Esophagus muscularis mucosa (tissue), 4 donors: ENCODE data around the gene GNAT3. TPM values are rescaled to one million over a fixed set of nuclear protein-coding genes. Genes with fewer than 3 reads are reported as not detected.

ENCODE experiments used
- DNase-seq: peaks from one replicate; pipeline ENCODE4 v3.0.0-alpha.2; 2017; ENCODE audit errors: extremely low spot score
- H3K27ac ChIP-seq, 4 donors: fragments of 200-600 bp; sonication (generic); replicated peaks in 1 of 4; 1 replicate in 3 of 4; 2 replicates in 1 of 4; pipeline ENCODE4 v1.5.1; 2016 to 2019; ENCODE audit warnings: mild to moderate bottlenecking in 1 of 4
- H3K27me3 ChIP-seq, 4 donors: fragments of 200-600 bp; sonication (generic); one replicate each; pipeline versions ENCODE4 v1.5.1 to v1.6.0; 2016 to 2019
- H3K36me3 ChIP-seq, 4 donors: fragments of 200-600 bp; sonication (generic); one replicate each; pipeline ENCODE4 v1.5.1; 2016 to 2019
- H3K4me1 ChIP-seq, 4 donors: fragments of 200-600 bp; sonication (generic); one replicate each; pipeline ENCODE4 v1.5.1; 2016 to 2019
- H3K4me3 ChIP-seq, 4 donors: fragments of 200-600 bp; sonication (generic); 1 replicate in 2 of 4; 2 replicates in 2 of 4; pipeline ENCODE4 v1.5.1; 2016 to 2019; ENCODE audit warnings: mild to moderate bottlenecking in 4 of 4, moderate library complexity in 1 of 4
- H3K9me3 ChIP-seq, 4 donors: fragments of 200-600 bp; sonication (generic); 1 replicate in 3 of 4; 2 replicates in 1 of 4; pipeline ENCODE4 v1.5.1; 2016 to 2019
- CTCF ChIP-seq, 3 experiments: fragments of 200-600 bp in 2 of 3; fragments of 450-650 bp in 1 of 3; sonication (generic) in 2 of 3; IDR thresholded peaks; one replicate each; pipeline ENCODE4 v1.5.1; 2017 to 2019; ENCODE audit warnings: antibody characterized with exemption in 3 of 3, mild to moderate bottlenecking in 2 of 3, moderate library complexity in 1 of 3
- EP300 ChIP-seq: sonication (generic); formaldehyde crosslinking; IDR thresholded peaks from one replicate; pipeline ENCODE4 v1.6.1; 2017; ENCODE audit warnings: antibody characterized with exemption
- POLR2A ChIP-seq: fragments of 450-650 bp; IDR thresholded peaks from one replicate; pipeline ENCODE4 v1.6.1; 2017; ENCODE audit warnings: antibody characterized with exemption, moderate library complexity, mild to moderate bottlenecking, low read depth
- POLR2AphosphoS5 ChIP-seq, 2 donors: sonication (generic); formaldehyde crosslinking; IDR thresholded peaks; one replicate each; pipeline ENCODE4 v1.6.1; 2017; ENCODE audit warnings: antibody characterized with exemption in 2 of 2
- WGBS: methylation state at CpG from one replicate; pipeline ENCODE4 v1.1.5; 2018; 5-methylcytosine and 5-hydroxymethylcytosine counted together
- intact Hi-C: fragments of 100-400 bp; cut with DNase I; formaldehyde crosslinking; loops from one replicate; pipeline ENCODE4 v1.15.1; 2023
- total RNA-seq, 4 donors: library from RNA; depleted of rRNA; stranded (reverse); fragments of >200 nt; gene quantifications; one replicate each; pipeline versions ENCODE4 v1.1.0 to v1.2.1, GENCODE V29; 2016

GNAT3 gene
- total RNA-seq, 4 donors from 2014 or later: not detected

GRCh38 chr7:80533287-80533686 is 21.4 kb upstream of the GNAT3 start:
- Histone ChIP-seq H3K9me3 (no peaks in the 10 kb centered on the region), H3K27me3 (no peaks in the 10 kb centered on the region), H3K27ac (no peak overlapping the region), H3K4me1 (no peaks in the 10 kb centered on the region), H3K36me3 (no peaks in the 10 kb centered on the region), H3K4me3 (no peak overlapping the region)
- DNase-seq: no peak
- TF ChIP-seq POLR2AphosphoS5 (IDR thresholded peaks at IDR 0.05) (no peak), EP300 (no peak), POLR2A (no peak), CTCF (IDR thresholded peaks at IDR 0.05) (no peak)
- WGBS: 81% methylated on average over 1 of the region's 1 CpG
- intact Hi-C loops: no loop called here

GRCh38 chr7:80532153-80532552 is 20.3 kb upstream of the GNAT3 start:
- Histone ChIP-seq H3K27ac (no peak overlapping the region), H3K4me1 (no peaks in the 10 kb centered on the region), H3K36me3 (no peaks in the 10 kb centered on the region), H3K27me3 (no peaks in the 10 kb centered on the region), H3K4me3 (no peak overlapping the region), H3K9me3 (no peaks in the 10 kb centered on the region)
- 93% methylated on average over 3 of the region's 3 CpGs for WGBS
- intact Hi-C loops: no loop called here
- DNase-seq: no peak
- TF ChIP-seq POLR2A (no peak), EP300 (no peak), POLR2AphosphoS5 (IDR thresholded peaks at IDR 0.05) (no peak), CTCF (IDR thresholded peaks at IDR 0.05) (no peak)

GRCh38 chr7:80530136-80530535 is 18.3 kb upstream of the GNAT3 start:
- Histone ChIP-seq H3K27me3 (no peaks in the 10 kb centered on the region), H3K9me3 (no peaks in the 10 kb centered on the region), H3K4me3 (no peak overlapping the region), H3K27ac (no peak overlapping the region), H3K4me1 (no peaks in the 10 kb centered on the region), H3K36me3 (no peaks in the 10 kb centered on the region)
- whole genome bisulfite sequencing: 94% methylated on average over 1 of the region's 1 CpG
- no peak for TF ChIP-seq POLR2A
- no peak for TF ChIP-seq CTCF (IDR thresholded peaks at IDR 0.05)
- no peak for TF ChIP-seq EP300
- no peak for TF ChIP-seq POLR2AphosphoS5 (IDR thresholded peaks at IDR 0.05)
- intact Hi-C loops: no loop called here
- DNase-seq: no peak

GRCh38 chr7:80529362-80529761 is 17.5 kb upstream of the GNAT3 start:
- no peak overlapping the region for H3K4me3 ChIP-seq
- WGBS: 77% methylated on average over 4 of the region's 4 CpGs
- intact Hi-C loops: no loop called here
- H3K27ac ChIP-seq: no peak overlapping the region
- DNase-seq: no peak
- H3K9me3 ChIP-seq: no peaks in the 10 kb centered on the region
- no peaks in the 10 kb centered on the region for H3K36me3 ChIP-seq
- TF ChIP-seq POLR2A: no peak
- TF ChIP-seq EP300: no peak
- no peaks in the 10 kb centered on the region for H3K27me3 ChIP-seq
- H3K4me1 ChIP-seq: no peaks in the 10 kb centered on the region

- intact Hi-C loops: no loop called here
These were observed 16.8 kb upstream of the GNAT3 start for GRCh38 chr7:80528689-80529088.

More at GRCh38 chr7:80528689-80529088, 16.8 kb upstream of the GNAT3 start:
- no peaks in the 10 kb centered on the region for H3K36me3 ChIP-seq
- no peak overlapping the region for H3K4me3 ChIP-seq
- H3K4me1 ChIP-seq: no peaks in the 10 kb centered on the region
- WGBS: 100% methylated on average over 2 of the region's 2 CpGs
- H3K27ac ChIP-seq: no peak overlapping the region
- H3K9me3 ChIP-seq: no peaks in the 10 kb centered on the region
- no peak for DNase-seq
- TF ChIP-seq CTCF (IDR thresholded peaks at IDR 0.05) (no peak), EP300 (no peak), POLR2A (no peak), POLR2AphosphoS5 (IDR thresholded peaks at IDR 0.05) (no peak)
- H3K27me3 ChIP-seq: no peaks in the 10 kb centered on the region
